ENCODE data around the gene SLC29A1.

Gene SLC29A1

DNA sequence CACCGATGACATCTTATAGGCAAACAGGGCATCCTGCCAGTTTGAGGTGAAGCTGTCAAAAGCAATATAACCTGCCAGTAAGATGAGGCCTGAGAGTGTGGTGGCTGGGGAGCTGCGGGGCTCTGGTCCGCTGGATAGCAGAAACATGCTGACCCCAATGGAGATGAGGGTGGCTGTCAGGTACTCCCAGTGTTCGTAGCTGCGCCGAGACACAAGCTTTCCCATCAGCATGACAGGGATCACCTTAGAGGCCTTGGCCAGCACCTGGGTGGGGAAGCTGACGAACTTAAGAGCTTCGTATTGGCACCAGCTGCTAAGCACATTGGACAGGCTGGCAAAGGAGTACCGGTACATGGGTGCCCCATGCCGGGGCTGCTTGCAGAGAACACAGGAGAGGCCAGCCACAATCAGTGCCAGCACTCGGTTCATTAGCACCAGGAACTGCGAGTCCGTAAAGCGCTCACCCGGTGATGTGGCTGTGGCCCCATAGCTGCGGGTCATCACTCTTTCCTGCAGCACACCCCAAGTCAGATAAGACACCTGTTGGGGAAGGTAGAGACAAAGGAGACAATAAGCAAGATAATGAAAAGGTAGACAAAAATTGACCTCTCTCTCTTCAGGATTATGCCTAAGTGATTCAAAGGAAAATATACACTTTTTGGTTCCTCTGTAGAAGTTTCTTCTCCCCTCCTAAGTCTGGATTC is 31.9 kb downstream of the SLC29A1 start:
- DNase-seq (ENCODE audit: low spot score): no peak

DNA sequence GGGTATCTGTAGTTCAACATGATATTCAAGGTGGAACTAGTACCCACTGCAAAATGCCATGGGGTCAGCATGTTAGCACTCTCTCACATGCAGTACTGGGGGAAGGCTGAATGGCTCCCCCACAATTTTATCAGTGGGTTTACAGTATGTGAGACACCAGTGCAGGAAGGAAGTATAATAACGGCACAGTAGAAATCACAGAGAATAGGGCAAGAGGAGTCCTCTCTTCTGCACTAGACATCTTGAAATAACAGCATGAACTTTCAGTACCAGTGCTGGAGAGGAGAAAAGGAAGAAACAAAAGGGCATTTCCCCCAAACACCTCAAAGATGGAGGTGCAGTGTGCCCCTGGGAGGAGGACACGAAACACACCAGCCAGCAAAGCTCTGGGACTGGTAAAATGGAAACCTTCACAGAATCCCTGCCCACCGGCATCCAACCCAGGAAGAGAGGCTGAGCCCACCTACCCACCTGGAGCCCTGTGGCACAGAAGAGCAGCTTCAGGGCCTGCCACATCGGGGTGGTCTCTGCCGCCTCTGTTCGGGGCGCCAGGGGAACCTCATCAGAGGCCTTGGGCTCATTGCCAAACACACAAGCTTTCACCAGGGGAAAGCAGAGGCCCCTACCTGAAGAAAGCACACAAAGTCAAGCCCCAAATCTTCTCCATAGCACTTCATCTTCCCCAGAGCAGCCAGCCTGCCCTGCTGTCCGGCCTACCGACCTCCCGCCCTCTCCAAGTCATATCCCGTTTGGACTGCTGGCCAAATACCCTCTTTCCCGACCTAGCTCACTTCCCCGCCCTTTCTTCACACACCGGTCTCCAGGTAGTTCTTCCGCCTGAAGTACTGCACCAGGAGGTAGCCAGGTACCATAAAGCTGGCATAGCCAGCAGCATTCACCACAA is 32.7 kb downstream of the SLC29A1 start:
- no peak for DNase-seq (ENCODE audit: low spot score)

DNA sequence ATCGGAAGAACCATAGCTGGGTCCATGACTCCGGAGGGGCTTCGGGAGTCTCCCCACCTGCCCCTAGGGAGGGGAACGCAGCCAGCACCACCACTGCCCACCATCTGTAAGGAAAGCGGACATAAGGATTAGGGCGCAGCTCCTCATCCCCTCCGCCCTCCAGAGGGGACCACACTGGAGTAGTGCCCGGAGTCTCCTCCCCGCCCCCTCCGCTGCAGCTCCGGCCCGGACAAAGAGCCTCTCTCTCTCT is 33.3 kb downstream of the SLC29A1 start:
- no peak for DNase-seq (ENCODE audit: low spot score)

DNA sequence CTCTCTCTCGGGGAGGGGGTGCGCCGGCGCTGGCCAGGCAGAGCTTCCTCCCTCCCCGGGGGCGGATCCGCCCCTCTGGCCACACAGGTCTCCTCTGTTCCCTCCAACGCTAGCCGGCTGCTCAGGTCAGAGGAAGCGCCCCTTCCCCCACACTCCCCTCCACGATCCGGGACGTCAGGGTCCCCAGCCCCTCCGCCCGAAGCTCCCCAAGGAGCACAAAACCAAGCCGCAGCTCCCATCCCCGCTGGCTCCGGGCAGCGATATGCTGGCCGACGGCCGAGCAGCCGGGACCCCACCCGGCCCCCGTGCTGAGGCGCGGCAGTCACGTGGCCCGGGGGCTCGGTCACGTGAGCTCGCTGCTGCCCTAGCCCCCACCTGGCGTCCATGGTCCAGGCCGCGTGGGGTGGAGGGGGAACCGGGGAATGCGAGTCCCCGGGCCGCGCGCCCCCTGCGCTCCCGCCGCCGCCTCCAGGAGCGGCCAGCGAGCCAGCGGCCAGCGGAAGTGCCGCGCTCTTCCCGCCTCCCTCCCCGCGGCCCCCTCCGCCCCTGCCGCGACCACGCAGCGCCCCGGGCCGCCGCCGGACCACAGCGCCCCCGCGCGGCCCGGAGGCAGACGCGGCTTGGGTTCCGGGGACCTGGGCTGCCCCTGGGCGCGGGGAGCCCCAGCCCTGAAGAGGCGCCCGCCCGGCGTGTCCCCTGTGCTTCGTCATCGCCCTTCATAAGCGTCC is 33.8 kb downstream of the SLC29A1 start, which contains the start of gene SLC35B2:
Gene SLC35B2 (minus strand): TSS at position 504 of the 728 bp plus-strand sequence. CDS start 118 bp downstream, at position 386.
- peak; percentile 66 for DNase-seq (ENCODE audit: low spot score)

DNA sequence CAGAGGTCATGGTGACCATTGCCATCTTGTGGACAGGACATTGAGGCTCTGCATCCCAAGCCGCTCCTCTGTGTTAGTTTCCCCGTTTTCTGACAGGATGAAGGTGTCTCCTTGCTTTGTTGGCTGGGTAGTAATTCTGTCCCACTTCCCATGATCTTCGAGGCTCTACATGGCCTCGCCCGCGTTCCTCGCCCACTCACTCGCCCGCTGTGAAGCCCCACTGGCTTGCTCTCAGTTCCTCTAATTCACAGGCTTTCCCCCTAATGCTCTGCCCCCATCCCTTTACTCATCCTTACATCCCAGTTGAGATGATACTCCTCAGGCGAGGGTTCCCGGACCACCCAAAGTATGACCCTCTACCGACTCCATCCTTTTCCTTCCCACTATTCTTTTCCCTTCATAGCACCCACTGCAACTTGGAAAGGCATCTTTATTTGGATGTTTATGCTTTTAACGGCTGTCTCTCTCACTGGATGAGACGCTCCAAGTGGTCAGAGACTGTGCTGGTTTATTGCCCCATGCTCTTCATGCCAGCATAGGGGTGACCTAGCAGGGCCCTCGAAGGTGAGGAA is 34.4 kb downstream of the SLC29A1 start:
- DNase-seq (ENCODE audit: low spot score): no peak

DNA sequence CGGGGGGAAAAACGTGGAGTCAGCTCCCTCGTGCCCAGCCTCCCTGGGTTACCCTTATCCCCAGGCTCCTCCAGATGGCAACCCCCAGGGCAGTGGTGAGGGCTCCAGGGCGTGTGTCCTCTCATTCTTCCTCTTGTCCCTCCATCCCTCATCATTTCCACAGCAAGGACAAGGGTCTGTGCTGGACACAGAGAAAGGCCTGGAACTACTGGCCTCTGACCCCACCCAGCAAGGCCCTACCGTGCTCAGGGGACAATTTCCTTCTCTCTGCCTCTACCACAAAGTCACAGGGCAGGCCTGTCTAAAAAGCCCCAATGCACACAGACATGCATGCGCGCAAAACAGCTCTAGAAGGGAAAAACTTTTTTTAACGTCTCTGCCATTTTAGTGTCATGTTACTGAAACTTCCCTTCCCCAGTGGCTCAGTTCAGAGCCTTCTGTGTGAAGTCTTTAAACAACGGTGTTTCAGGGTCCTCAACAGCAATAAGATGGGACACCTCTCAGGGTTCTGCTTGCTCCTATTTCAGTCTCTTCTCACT is 35.0 kb downstream of the SLC29A1 start:
- DNase-seq (ENCODE audit: low spot score): no peak

DNA sequence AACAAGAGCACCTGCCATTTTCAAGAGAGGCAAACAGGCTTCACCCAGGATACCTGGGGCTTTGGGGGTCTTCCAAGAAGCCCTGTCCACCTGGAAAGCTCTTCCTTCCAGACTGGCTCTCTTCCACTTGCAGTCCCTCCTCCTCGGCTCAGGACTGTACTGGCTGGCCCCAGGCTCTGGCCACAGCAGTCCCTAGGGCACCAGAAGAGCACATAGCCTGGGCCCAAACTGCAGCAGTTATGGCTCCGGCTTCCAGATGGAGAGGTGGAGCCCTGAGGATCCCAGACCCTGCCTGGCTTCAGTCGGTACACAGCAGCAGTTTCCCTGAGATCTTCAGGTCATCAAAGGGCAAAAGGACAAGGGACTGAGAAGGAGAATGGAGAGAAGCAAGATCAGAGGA is 35.5 kb downstream of the SLC29A1 start:
- DNase-seq (ENCODE audit: low spot score): no peak

DNA sequence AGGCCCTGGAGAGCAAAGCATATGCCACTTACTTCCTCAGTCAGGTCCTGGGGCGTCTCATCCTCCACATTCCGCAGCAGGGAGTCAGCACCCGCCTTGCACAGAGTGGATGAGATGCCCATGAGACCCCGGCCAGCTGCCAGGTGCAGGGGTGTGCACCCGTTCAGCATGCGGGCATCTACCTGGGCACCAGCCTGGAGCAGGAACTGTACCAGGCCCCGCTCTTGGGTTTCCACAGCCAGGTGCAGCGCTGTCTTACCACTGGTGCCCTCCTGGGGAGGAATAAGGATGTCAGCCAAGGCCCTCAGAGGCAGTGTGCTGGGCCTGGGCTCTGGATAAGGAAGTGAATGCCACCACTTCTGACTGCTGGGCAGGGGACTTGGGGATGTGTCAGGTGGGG is 36.6 kb downstream of the SLC29A1 start:
- no peak for DNase-seq (ENCODE audit: low spot score)

DNA sequence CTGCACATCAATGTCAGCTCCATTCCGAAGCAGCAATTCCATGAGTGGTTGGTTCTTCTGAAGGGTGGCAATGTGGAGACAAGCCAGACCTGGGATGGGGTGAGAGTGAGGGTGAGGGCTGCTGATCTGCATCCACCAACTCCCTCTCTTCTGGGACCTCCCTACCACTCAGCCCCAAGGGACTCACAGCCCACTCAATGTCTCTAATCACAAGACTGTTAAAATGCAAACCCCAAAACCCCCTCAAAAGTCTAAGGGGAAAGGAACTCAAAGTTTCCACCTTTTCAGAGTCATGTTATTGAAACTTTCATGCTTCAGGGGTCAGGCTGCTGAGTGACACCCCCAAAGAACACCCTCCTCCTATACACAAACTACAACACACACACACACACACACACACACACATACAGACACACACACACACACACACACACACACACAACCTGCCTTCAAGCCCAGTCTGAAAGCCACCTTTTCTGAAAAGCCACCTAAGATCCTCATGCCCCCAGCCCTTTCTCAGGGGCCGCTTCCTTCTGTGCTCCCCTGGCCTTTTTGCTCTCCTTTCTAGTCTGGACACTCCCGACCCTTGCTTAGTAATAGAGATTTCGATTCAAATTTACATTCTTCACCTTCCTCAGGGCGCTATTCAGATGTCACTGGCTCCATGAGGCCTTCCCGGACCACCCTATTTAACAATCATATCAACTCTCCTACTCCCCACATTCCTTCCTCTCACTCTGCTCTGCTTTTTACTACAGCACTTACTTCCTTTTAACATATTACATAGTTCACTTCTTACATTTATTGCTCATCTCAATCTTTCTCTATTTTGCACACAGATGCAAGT is 37.3 kb downstream of the SLC29A1 start:
- no peak for DNase-seq (ENCODE audit: low spot score)

DNA sequence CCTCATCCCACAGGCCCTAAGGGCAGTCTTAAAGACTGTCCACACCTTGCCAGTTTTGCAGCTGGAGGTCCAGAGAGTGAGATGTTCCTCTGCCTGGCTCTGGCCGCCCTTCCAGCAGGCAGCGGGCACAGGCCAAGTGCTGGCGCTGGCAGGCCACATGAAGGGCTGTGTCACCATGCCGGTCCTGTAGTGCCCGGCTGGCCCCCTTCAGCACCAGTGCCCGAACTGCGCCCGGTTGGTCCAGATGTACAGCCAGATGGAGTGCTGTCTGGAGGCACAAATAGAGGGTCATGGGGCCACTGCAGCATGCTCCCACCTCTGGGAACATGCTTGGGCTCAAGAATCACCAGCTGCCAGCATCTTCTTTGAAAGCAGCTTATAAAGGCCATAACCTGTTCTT is 38.2 kb downstream of the SLC29A1 start:
- no peak for DNase-seq (ENCODE audit: low spot score)

DNA sequence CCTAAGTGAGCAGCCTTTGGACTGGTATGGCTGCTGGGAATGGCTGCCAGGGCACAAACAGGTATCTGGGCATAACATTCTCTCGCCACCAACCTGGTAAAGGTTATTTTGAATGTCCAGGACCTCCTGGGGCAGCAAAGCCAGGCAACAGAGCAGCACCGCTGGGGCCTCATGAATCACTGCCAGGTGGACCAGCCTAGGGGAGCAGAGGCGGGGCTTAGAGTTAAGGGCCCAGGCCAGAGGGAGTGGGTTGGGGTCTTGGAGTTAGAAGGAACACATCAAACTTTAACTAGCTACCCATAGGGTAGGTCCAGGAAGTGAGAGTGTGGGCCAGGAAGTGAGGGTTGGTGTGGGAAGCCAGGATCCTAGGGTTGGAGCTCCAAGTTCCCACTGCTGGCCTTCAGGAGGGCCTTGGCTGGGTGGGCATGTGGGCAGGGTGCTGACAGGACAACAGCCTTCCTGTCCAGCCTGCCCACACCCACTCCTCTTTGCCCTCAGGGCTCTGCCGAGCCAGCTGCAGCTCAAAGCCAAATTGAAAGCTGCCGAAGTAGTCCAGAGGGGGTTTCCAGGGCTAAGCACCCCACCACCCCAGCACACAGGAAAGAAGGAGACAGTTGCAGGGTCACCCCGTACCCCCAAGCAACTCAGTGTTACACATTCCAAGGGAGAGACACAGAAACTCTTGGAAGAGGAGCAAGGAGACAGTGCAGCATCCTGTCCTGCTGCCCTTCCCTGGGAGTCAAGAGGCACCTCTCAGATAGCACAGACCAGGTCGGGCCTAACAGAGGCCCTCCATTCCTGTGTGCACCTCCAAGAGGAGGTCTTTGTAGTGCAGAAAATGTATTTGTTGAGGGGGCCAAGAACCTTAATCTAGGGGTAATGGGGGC is 39.3 kb downstream of the SLC29A1 start:
- DNase-seq (ENCODE audit: low spot score): no peak

DNA sequence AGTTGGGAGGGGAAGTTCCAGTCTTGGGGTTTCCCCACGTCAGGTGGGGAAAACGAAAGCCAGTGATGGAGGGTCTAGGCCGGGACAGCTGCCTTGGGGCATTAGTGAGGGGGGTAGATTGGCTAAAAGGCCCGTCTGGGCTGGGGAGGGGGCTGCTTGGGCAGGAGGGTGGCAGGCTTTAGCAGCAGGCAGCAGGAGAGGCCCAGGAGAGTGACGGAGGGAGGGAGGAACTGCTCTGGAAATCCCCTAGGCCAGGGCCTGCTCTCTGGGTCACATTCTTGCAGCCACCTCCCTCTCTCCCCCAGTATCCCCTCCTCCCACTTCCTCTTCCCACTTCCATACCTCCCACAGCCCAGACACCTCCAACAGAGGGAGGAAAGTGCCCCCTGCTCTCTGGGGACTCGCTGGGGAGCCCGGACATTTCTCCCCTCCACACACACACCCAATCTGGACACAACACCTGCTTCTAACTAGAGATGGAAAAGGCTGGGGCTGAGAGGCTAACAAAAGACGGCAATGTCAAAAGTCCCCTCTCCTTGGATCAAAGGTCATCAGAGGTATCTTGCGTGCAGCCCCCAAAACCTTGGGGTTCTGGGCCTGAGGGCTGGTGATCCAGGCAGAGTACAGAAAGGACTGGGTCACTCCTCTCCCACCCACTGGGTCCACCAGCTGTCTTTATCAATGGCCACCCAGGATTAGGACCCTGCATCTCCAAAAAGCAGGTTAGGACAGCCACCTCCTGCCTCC is 40.1 kb downstream of the SLC29A1 start:
- DNase-seq (ENCODE audit: low spot score): peak; percentile 49

DNA sequence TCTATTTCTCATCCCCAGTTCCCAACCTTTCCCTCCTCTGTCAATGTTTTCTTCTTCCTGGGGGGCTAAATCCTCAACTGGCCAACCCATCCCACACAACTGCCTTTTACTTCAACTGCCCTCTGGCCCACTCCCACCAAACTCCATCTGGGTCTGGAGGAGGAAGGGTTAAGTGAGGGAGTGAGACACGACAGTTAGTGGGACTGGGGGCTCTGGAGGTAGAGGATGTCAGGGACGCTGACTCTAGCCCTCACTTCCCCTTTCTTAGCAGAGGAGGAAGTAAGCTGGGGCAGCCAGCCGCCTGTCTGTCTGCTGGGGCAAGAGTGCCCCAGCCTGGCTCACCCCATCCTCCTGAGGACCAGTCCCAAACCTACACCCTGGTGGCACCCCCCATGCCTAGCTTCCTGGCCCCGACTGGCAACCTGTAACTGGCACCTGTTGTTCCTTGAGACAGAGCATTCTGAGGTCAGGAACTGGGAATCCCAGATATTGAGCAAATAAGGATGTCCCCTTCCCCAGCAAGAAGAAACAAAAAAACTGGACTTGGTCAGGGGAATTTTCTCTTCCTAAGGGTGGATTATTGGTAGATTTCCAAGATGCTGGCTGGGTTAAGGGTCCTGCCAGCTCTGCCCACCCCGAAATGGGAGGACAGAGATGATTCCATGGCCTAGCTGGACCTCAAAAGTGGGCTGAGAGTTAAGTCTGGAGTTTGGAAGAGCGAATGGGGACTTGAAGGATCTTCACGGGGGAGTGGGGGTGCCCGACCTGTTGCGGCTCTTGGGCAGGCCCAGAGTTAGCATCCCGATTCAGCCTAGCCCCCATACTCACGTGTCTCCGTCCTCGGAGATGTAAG is 41.0 kb downstream of the SLC29A1 start:
- DNase-seq (ENCODE audit: low spot score): peak; percentile 46

DNA sequence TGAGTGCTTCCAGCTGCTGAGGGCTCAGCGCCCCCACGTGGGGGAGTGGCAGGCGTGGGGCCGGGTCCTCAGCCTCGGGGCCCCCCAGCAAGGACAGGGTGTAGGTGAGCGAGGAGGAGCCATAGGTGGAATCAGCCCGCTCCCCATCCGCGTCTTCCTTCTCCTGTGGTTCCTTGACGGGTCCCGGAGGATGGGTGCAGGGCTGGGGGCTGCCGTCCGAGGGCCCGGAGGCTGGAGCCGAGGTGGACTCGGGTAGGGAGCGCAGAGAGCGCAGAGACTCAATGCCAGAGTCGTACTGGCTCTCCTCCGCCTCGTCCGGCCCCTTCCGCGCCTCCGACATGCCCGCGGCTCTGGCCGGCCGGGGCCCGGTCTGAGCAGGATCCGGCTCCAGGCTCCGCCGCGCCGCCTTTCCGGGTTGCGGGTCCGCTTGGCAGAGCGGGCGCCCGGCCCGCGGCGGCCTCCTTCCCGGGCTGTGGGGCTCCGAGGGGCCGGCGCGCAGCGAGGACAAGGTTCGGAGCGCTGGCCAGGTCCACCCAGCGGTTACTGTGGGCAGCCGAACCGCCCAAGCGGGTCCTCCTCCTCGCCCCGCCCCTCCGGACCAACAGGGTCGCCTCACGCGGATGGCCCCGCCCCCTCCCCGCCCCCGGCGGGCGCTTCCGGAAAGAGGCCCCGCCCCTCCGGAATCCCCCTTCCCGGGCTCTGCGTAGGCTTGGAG is 41.8 kb downstream of the SLC29A1 start, which contains the start of gene NFKBIE:
Gene NFKBIE (minus strand): TSS at position 545 of the 715 bp plus-strand sequence. CDS start 205 bp downstream, at position 340.
- peak; percentile 95 for DNase-seq (ENCODE audit: low spot score)

DNA sequence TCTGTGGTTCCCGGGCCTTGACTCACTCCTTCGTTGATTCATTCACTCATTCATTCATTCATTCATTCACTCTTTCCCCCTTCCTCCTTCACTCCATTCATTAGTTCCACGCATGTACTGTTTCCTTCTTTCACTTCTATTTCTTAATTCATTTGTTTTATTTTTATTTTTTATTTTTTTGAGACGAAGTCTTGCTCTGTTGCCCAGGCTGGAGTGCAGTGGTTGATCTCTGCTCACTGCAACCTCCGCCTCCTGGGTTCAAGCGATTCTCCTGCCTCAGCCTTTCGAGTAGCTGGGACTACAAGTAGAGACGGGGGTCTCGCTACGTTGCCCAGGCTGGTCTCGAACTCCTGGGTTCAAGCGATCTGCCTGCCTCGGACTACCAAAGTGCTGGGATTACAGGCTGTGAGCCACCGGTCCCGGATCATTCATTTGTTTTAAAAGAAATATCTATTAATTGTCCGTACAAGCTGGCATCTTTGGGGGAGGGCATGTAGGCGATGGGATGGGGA is 42.4 kb downstream of the SLC29A1 start:
- no peak for DNase-seq (ENCODE audit: low spot score)

DNA sequence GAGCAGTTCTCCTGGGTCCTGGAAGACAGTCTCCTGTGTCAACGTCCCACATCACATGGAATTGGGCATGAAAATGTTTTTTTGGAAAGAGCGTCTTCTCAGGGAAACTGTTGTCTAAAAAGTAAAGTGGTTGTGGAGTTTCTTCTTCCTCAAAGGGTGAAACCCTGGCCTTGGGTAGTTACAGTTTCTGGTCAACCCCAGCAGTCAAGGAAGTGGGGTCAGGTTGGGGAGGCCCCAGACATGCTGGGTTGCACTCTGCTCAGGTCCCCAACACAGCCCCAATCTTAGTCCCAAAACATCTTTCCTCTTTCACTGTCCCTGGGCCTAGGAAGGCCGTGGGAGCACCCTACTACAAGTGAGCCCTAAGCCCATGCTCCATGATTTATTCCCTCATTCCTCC is 43.0 kb downstream of the SLC29A1 start:
- no peak for DNase-seq (ENCODE audit: low spot score)

DNA sequence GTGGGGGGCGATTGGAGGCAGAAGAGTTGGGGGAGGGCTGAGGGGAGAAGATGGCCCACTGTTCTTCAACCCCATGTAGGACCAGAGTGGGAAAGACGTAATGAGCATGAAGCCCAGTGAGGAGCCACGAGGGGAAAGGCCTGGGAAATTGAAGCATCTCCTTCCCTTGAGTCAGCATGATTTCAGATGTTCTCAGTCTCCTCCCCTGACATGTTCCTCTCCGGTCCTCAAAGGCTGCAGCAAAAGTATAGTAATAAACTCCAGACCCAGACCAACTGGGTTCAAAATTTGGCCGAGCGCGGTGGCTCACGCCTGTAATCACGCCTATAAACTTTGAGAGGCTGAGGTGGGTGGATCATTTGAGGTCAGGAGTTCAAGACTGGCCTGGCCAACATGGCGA is 43.9 kb downstream of the SLC29A1 start:
- DNase-seq (ENCODE audit: low spot score): no peak

All from CD4-positive, alpha-beta T cell treated with Interleukin-15 for 4 hours (primary cell).